HEK293T (cell line): ENCODE measurements around the gene CENPM.

Experiments
- CTCF ChIA-PET: fragments of 350-600 bp; formaldehyde crosslinking; extraction: SDS; loops from one replicate; lab custom pipeline; 2021; ENCODE audit warnings: antibody characterized with exemption, inconsistent platforms; lab: Yijun Ruan, JAX
- POLR2A ChIA-PET: fragments of 350-600 bp; formaldehyde crosslinking; extraction: SDS; loops from one replicate; lab custom pipeline; 2020; ENCODE audit warnings: antibody characterized with exemption, inconsistent platforms; lab: Yijun Ruan, JAX
- DNase-seq: peaks from one replicate; pipeline ENCODE4 v3.0.0; 2012; ENCODE audit warnings: mixed read lengths; ENCODE audit errors: extremely low spot score
- ARNT ChIP-seq: fragments of 450-650 bp; IDR thresholded peaks from 2 replicates; pipeline ENCODE4 v1.6.1; 2017; ENCODE audit warnings: mild to moderate bottlenecking
- BHLHE40 ChIP-seq: fragments of 450-650 bp; IDR thresholded peaks from 2 replicates; pipeline ENCODE4 v1.6.1; 2016; ENCODE audit warnings: mild to moderate bottlenecking, moderate library complexity, borderline replicate concordance
- CTBP1 ChIP-seq: fragments of 450-650 bp; IDR thresholded peaks from 2 replicates; pipeline ENCODE4 v1.6.1; 2016; ENCODE audit warnings: borderline replicate concordance
- ELF4 ChIP-seq: fragments of 450-650 bp; IDR thresholded peaks from 2 replicates; pipeline ENCODE4 v1.6.1; 2017; ENCODE audit warnings: antibody characterized with exemption
- FOXA1 ChIP-seq: fragments of 450-650 bp; IDR thresholded peaks from 2 replicates; pipeline ENCODE4 v1.6.1; 2016; ENCODE audit warnings: mild to moderate bottlenecking
- FOXK2 ChIP-seq: fragments of 450-650 bp; IDR thresholded peaks from 2 replicates; pipeline ENCODE4 v1.6.1; 2016; ENCODE audit warnings: mild to moderate bottlenecking
- FOXM1 ChIP-seq: fragments of 450-650 bp; IDR thresholded peaks from 2 replicates; pipeline ENCODE4 v1.6.1; 2017; ENCODE audit warnings: mild to moderate bottlenecking, borderline replicate concordance
- HDGF ChIP-seq: fragments of 450-650 bp; IDR thresholded peaks from 2 replicates; pipeline ENCODE4 v1.6.1; 2017; ENCODE audit warnings: antibody characterized with exemption, borderline replicate concordance
- L3MBTL2 ChIP-seq: fragments of 450-650 bp; conservative IDR thresholded peaks from 2 replicates; pipeline ENCODE4 v1.6.1; 2016; ENCODE audit warnings: mild to moderate bottlenecking
- LEF1 ChIP-seq: fragments of 450-650 bp; IDR thresholded peaks from 2 replicates; pipeline ENCODE4 v1.6.1; 2017; ENCODE audit warnings: mild to moderate bottlenecking, borderline replicate concordance
- NFRKB ChIP-seq: fragments of 450-650 bp; IDR thresholded peaks from 2 replicates; pipeline ENCODE4 v1.6.1; 2016; ENCODE audit warnings: mild to moderate bottlenecking, moderate library complexity
- PKNOX1 ChIP-seq: fragments of 450-650 bp; IDR thresholded peaks from 2 replicates; pipeline ENCODE4 v1.6.1; 2016
- SP1 ChIP-seq: fragments of 450-650 bp; IDR thresholded peaks from 2 replicates; pipeline ENCODE4 v1.6.1; 2017
- SUZ12 ChIP-seq: fragments of 450-650 bp; IDR thresholded peaks from 2 replicates; pipeline ENCODE4 v1.6.1; 2016; ENCODE audit warnings: mild to moderate bottlenecking
- TARDBP ChIP-seq: fragments of 450-650 bp; IDR thresholded peaks from 2 replicates; pipeline ENCODE4 v1.6.1; 2016
- ZNF384 ChIP-seq: fragments of 450-650 bp; IDR thresholded peaks from 2 replicates; pipeline ENCODE4 v1.6.1; 2016

CENPM gene

DNA sequence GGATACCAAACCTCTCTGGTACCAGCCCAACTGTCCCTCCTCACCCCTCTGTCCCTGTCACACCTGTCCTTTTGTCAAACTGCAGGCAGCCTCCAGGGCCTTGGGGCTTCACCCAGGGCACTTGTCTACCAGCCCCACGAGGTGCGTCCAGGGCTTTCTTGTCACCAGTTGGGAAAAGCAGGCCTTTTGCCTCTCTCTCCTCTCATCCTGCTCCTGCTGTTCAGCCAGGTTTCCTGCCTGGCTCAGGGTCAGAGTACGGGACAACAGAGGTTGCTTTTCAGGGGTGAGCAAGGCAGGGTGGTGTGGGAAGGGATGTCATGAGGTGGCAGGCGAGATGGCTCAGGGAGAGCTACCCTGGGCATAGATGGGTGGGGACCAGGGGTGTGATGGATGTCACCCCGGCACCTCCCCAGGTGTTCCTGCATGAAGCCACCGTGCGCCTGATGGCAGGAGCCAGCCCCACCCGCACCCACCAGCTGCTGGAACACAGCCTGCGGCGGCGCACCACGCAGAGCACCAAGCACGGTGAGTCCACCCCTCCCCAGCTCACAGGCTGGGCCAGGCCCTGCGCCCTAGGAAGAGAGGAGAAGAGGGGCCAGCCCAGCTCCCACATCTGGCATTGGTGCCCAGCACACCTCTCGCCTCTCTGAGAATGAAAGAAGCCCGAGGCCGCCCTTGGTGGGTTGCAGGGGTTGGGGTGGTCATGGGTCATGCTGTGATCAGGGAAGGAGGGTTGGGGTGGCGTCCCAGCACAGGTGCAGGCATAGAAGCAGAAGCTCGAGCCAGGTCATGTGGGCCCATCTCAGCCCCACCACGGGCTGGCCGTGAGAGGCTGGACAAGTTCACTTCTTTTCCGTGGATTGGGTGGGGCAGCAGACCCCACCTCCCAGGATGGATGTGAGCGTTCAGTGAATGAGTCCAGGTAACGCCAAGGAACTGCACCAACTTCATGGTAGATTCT lies 42.2 kb downstream of the CENPM start:
- TF ChIP-seq SP1 (no peak), ELF4 (no peak), TARDBP (no peak), FOXM1 (no peak), SUZ12 (no peak), FOXK2 (no peak), FOXA1 (no peak), HDGF (no peak), LEF1 (no peak), BHLHE40 (no peak)
- no peak for DNase-seq
- ChIA-PET POLR2A (no interaction called here), CTCF (no interaction called here)

DNA sequence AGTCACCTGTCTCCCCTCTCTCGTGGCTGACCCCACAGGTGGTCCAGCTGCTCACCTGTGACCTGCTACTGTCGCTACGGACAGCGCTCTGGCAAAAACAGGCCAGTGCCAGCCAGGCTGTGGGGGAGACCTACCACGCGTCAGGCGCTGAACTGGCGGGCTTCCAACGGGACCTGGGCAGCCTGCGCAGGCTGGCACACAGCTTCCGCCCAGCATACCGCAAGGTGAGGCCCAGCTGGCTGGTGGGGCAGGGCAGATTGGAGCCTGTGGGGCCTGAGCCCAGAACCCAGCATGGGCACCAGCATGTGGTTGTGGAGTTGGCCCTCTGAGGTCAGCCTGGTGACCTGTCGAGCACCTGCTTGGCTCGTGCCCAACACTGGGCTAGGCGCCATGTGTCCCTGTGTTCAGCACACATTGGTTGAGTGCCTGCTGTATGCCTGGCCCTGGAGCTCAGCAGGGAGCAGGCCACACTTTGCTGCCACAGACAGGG lies 44.0 kb downstream of the CENPM start:
- TF ChIP-seq TARDBP (no peak), CTBP1 (no peak), HDGF (no peak), PKNOX1 (no peak), ARNT (no peak), FOXM1 (no peak), SUZ12 (no peak), SP1 (no peak), ELF4 (no peak), FOXA1 (no peak), L3MBTL2 (no peak), FOXK2 (no peak), NFRKB (no peak), ZNF384 (no peak), BHLHE40 (no peak), LEF1 (no peak)
- no peak for DNase-seq
- ChIA-PET CTCF (interaction anchor here (1.3 kb wide), 1 partner anchor 206 kb away, joined by 5 read pairs; no protein-coding TSS in a partner anchor), POLR2A (interaction anchor here (0.8 to 1.4 kb wide), 2 partner anchors 19 to 44 kb away, joined by 3 to 5 read pairs; partner anchors contain the start of gene CENPM)

DNA sequence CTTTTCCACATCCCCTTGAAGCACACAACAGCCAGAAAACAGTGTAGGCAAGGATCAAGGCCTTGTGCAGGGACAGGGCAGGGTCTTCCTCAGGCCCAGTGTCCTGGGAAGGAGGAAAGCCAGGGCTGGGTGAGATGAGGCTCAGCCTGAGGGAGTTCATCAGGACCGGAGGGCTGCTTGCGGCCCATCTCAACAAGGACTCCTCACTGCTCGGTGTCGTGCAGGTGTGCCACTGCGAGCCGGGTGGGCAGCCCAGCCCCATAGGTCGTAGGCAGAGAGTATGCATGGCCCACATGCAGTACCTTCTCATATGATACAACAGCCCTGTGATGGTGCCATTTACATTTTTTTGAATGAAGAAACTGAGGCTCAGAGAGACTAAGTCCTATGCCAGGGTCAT lies 44.9 kb downstream of the CENPM start:
- CTCF ChIA-PET = no interaction called here
- TF ChIP-seq L3MBTL2 (no peak), FOXM1 (no peak), FOXA1 (no peak), PKNOX1 (no peak), NFRKB (no peak), LEF1 (no peak), TARDBP (no peak), SP1 (no peak), ZNF384 (no peak), ELF4 (no peak), BHLHE40 (no peak), ARNT (no peak)
- POLR2A ChIA-PET = no interaction called here
- no peak for DNase-seq

- POLR2A ChIA-PET = no interaction called here
- CTCF ChIA-PET = no interaction called here
- DNase-seq = no peak
- TF ChIP-seq HDGF (no peak), FOXA1 (no peak), NFRKB (no peak), FOXK2 (no peak), TARDBP (no peak), CTBP1 (no peak), SP1 (no peak), SUZ12 (no peak), FOXM1 (no peak), LEF1 (no peak), ZNF384 (no peak), BHLHE40 (no peak), L3MBTL2 (no peak), ELF4 (no peak), PKNOX1 (no peak), ARNT (no peak)
These were observed 46.2 kb downstream of the CENPM start for GRCh38 chr22:41900652-41901312.

DNA sequence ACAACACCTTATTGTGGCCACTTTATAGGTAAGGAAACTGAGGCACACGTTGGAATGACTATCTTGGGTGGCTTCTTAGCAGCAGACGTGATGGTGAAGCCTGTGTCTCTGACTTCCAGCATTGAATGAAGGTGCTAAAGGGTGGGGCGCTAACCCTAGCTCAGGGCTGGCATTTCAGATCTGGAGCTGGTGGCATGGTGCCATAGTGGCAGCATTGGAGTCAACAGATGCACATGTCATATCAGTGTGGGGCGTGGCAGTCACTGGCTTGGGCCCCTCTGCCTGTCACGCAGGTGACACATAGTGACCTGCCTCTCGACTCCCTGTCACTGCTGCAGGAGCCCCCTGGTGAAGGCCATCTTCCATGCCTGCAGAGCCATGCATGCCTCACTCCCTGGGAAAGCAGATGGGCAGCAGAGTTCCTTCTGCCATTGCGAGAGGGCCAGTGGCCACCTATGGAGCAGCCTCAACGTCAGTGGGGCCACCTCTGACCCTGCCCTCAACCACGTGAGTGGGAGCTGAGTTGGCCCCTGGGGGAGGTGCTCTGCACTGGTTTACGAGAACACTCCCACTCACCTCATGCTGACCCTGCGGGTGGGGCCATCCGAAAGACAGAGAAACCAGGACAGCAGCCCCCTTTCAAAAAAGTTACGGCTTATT lies 46.8 kb downstream of the CENPM start:
- POLR2A ChIA-PET = no interaction called here
- TF ChIP-seq TARDBP (no peak), ELF4 (no peak), PKNOX1 (no peak), NFRKB (no peak), L3MBTL2 (no peak), LEF1 (no peak), SUZ12 (no peak), ARNT (no peak), FOXK2 (no peak), FOXA1 (no peak), CTBP1 (no peak), HDGF (no peak), BHLHE40 (no peak), SP1 (no peak), ZNF384 (no peak)
- CTCF ChIA-PET = interaction anchor here (0.6 kb wide), 2 partner anchors 12 to 16 kb away, joined by 3 to 4 read pairs; no protein-coding TSS in a partner anchor
- no peak for DNase-seq
